Cardiac fibroblast (primary cell): ENCODE measurements around the gene MCOLN1.

Source experiments
- DNase-seq, 2 donors: peaks; one replicate each; pipeline versions ENCODE4 v3.0.0 to v3.0.0-alpha.2; 2010; ENCODE audit warnings: low read depth in 2 of 2
- H3K4me3 ChIP-seq, 2 donors: replicated peaks in 1 of 2; 1 replicate in 1 of 2; 2 replicates in 1 of 2; pipeline ENCODE4 v1.5.1; 2011; ENCODE audit warnings: low read depth in 2 of 2, low read length in 2 of 2, mild to moderate bottlenecking in 2 of 2, moderate library complexity in 1 of 2
- CTCF ChIP-seq: IDR thresholded peaks from one replicate; pipeline ENCODE4 v1.5.1; 2011; ENCODE audit warnings: low read depth, mild to moderate bottlenecking, low read length, inconsistent platforms

MCOLN1 gene

GRCh38 chr19:7522072-7522922 is at the start of gene MCOLN1:
Gene MCOLN1 (plus strand): TSS chr19:7522624. CDS start chr19:7522751, 127 bp downstream.
- H3K4me3 ChIP-seq, result peak within 1 kb of the TSS; percentile 77 to 83

GRCh38 chr19:7475665-7476064 is 46.8 kb upstream of the MCOLN1 start:
- no peak overlapping the region for H3K4me3 ChIP-seq
- DNase-seq, result no peak
- no peak for TF ChIP-seq CTCF

More at GRCh38 chr19:7522072-7522922, at the start of gene MCOLN1:
- DNase-seq, result peak; percentile 97 to 98
- TF ChIP-seq CTCF, result no peak

GRCh38 chr19:7476241-7476640 is 46.2 kb upstream of the MCOLN1 start:
- no peak for DNase-seq
- no peak for TF ChIP-seq CTCF
- no peak overlapping the region for H3K4me3 ChIP-seq

- no peak for TF ChIP-seq CTCF
- DNase-seq, result no peak
- no peak overlapping the region for H3K4me3 ChIP-seq
Measured at GRCh38 chr19:7476777-7477494, 45.5 kb upstream of the MCOLN1 start.

- no peak overlapping the region for H3K4me3 ChIP-seq
- TF ChIP-seq CTCF, result no peak
- DNase-seq, result no peak
Measured at GRCh38 chr19:7477758-7478157, 44.7 kb upstream of the MCOLN1 start.

GRCh38 chr19:7478173-7478842 is 44.1 kb upstream of the MCOLN1 start:
- DNase-seq, result no peak
- TF ChIP-seq CTCF, result no peak
- H3K4me3 ChIP-seq, result no peak overlapping the region
